Measurements from ENCODE around the gene CACUL1. TPM values are rescaled to one million over a fixed set of nuclear protein-coding genes. Genes with fewer than 3 reads are reported as not detected.

The CACUL1 gene
- total and polyA plus RNA-seq, 2 donors (not counting 3 experiments of a cell fraction or from before 2014, with no cell fraction given) = 6.0 to 35.1 TPM

DNA sequence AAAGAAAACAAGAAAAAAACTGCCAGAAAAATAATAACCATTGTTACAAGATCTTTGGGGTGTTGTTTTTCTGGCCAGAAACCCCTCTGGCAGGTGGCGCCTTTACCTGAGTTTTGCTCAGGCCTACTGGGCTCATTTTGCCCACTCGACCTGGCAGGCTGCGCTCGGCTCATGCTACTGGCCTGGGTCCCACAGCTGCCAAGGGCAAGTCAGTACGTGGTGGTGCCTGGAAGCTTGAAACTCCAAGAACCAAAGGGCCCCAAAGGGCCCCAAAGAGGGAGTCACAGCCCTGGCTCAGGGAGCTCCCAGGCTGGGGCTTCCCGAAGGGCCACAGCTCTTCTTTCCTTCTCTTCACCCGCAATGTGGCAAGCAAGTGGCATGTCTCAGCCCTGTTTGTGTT, 42.7 kb downstream of the CACUL1 start:
- Histone ChIP-seq H3K9me1 (replicated peaks; ENCODE audit: control insufficient read depth, extremely low read depth, insufficient read depth, low read length) (no peaks in the 10 kb centered on the region), H3K79me2 (ENCODE audit: control insufficient read depth, insufficient read depth, low read length) (peaks cover 2% of the 10 kb centered on the region), H3K9ac (replicated peaks; ENCODE audit: extremely low read depth, insufficient read depth, low read length) (no peak overlapping the region), H3K36me3 (ENCODE audit: control insufficient read depth in 2 of 2, extremely low read depth in 1 of 2, insufficient read depth in 2 of 2, low read length in 2 of 2) (peaks cover 0 to 7% of the 10 kb centered on the region in 2 experiments), H3K4me1 (ENCODE audit: control insufficient read depth, extremely low read depth, insufficient read depth, low read length) (no peaks in the 10 kb centered on the region), H2AFZ (ENCODE audit: low read depth, low read length) (no peak overlapping the region), H4K20me1 (replicated peaks; ENCODE audit: control insufficient read depth, extremely low read depth, insufficient read depth, low read length) (peaks cover 2% of the 10 kb centered on the region), H3K27ac (ENCODE audit: insufficient read depth, low read depth, low read length) (no peak overlapping the region), H3K4me2 (ENCODE audit: insufficient read depth, low read length) (no peak overlapping the region), H3K9me3 (replicated peaks; ENCODE audit: control insufficient read depth, insufficient read depth, low read length) (no peaks in the 10 kb centered on the region), H3K27me3 (ENCODE audit: control insufficient read depth in 2 of 2, insufficient read depth in 2 of 2, low read length in 2 of 2) (no peaks in the 10 kb centered on the region), H3K4me3 (replicated peaks in 1 of 3; ENCODE audit: insufficient read depth in 1 of 3, low read depth in 1 of 3, low read length in 3 of 3) (no peak overlapping the region)
- dilution Hi-C loops (cut with MboI; ENCODE audit: extremely low pct_ligation_motif_present, low sequenced_read_pairs) = no loop called here
- intact Hi-C loops (cut with micrococcal nuclease) = no loop called here
- no TSS peak for BruUV-seq (replicated peaks)
- no peak for FAIRE-seq
- POLR2A ChIA-PET = interaction anchor here (0.6 kb wide), 2 partner anchors 141 to 858 kb away, joined by 3 to 4 read pairs; no protein-coding TSS in a partner anchor
- DNase-seq (ENCODE audit: low read depth, low spot score) = no peak
- CTCF ChIA-PET = interaction anchor here (1.0 to 2.4 kb wide), 4 partner anchors 8 to 143 kb away, joined by 3 to 24 read pairs (median 8); no protein-coding TSS in a partner anchor
- TF ChIP-seq FOS (IDR thresholded peaks at IDR 0.05; ENCODE audit: borderline replicate concordance, insufficient read depth, low read length) = no peak
- TF ChIP-seq EZH2 (IDR thresholded peaks at IDR 0.05; ENCODE audit: borderline replicate concordance, low read depth, low read length, severe bottlenecking) = no peak
- TF ChIP-seq JUN (IDR thresholded peaks at IDR 0.05; ENCODE audit: borderline replicate concordance, insufficient read depth, insufficient read length, low read depth) = no peak
- no peak for TF ChIP-seq POLR2AphosphoS5 (IDR thresholded peaks at IDR 0.05; ENCODE audit: insufficient read depth, low read depth, low read length)
- TF ChIP-seq POLR2A (IDR thresholded peaks at IDR 0.05; ENCODE audit: low read depth, low read length) = no peak
- TF ChIP-seq, protein P1, sequence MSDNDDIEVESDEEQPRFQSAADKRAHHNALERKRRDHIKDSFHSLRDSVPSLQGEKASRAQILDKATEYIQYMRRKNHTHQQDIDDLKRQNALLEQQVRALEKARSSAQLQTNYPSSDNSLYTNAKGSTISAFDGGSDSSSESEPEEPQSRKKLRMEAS (IDR thresholded peaks at IDR 0.05; ENCODE audit: insufficient read depth, insufficient read length) = no peak
- TF ChIP-seq MYC (IDR thresholded peaks at IDR 0.05; ENCODE audit: low read depth, low read length) = no peak
- TF ChIP-seq GATA2 (IDR thresholded peaks at IDR 0.05; ENCODE audit: insufficient read depth, insufficient read length, low read depth, low read length) = no peak
- TF ChIP-seq, protein P2, sequence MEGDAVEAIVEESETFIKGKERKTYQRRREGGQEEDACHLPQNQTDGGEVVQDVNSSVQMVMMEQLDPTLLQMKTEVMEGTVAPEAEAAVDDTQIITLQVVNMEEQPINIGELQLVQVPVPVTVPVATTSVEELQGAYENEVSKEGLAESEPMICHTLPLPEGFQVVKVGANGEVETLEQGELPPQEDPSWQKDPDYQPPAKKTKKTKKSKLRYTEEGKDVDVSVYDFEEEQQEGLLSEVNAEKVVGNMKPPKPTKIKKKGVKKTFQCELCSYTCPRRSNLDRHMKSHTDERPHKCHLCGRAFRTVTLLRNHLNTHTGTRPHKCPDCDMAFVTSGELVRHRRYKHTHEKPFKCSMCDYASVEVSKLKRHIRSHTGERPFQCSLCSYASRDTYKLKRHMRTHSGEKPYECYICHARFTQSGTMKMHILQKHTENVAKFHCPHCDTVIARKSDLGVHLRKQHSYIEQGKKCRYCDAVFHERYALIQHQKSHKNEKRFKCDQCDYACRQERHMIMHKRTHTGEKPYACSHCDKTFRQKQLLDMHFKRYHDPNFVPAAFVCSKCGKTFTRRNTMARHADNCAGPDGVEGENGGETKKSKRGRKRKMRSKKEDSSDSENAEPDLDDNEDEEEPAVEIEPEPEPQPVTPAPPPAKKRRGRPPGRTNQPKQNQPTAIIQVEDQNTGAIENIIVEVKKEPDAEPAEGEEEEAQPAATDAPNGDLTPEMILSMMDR (IDR thresholded peaks at IDR 0.05; ENCODE audit: extremely low read depth in 1 of 2, insufficient read depth in 1 of 2, low read depth in 1 of 2, low read length in 2 of 2) = no peak
